Calu3 (cell line): ENCODE data around the gene GRAMD1B. TPM values are rescaled to one million over a fixed set of nuclear protein-coding genes. Genes with fewer than 3 reads are reported as not detected.

Experiments
- BruUV-seq: library from RNA; stranded (reverse); fragments of 400-500 nt; replicated peaks from 2 replicates; lab custom pipeline; 2021; lab: Mats Ljungman, UMichigan
- CTCF ChIA-PET: fragments of 300-600 bp; sonication (Branson Sonifier 250); formaldehyde crosslinking; loops from one replicate; lab custom pipeline; 2022; ENCODE audit warnings: antibody characterized with exemption; lab: Charles Lee
- DNase-seq: peaks from one replicate; pipeline ENCODE4 v3.0.0; 2022
- H3K27ac Mint-ChIP-seq: one replicate; pipeline ENCODE4 v1.8.0; 2022; ENCODE audit warnings: mixed read lengths; ENCODE audit not compliant: unreplicated experiment
- H3K27me3 Mint-ChIP-seq: one replicate; pipeline ENCODE4 v1.8.0; 2022; ENCODE audit warnings: mixed read lengths; ENCODE audit not compliant: unreplicated experiment
- H3K36me3 Mint-ChIP-seq: one replicate; pipeline ENCODE4 v1.8.0; 2022; ENCODE audit warnings: mild to moderate bottlenecking, moderate library complexity, mixed read lengths; ENCODE audit not compliant: insufficient read depth, unreplicated experiment
- H3K4me1 Mint-ChIP-seq: one replicate; pipeline ENCODE4 v1.8.0; 2022; ENCODE audit warnings: mild to moderate bottlenecking, low read depth, mixed read lengths; ENCODE audit not compliant: unreplicated experiment
- H3K4me3 Mint-ChIP-seq: one replicate; pipeline ENCODE4 v1.8.0; 2022; ENCODE audit warnings: mild to moderate bottlenecking, low read depth, moderate library complexity, mixed read lengths; ENCODE audit not compliant: unreplicated experiment
- H3K9me3 Mint-ChIP-seq: one replicate; pipeline ENCODE4 v1.8.0; 2022; ENCODE audit warnings: low read depth, mixed read lengths; ENCODE audit not compliant: unreplicated experiment
- intact Hi-C: fragments of 100-400 bp; cut with micrococcal nuclease; formaldehyde crosslinking; loops from one replicate; pipeline ENCODE4 v1.10.0; 2022; ENCODE audit not compliant: unreplicated experiment
- total RNA-seq: library from RNA; stranded (reverse); gene quantifications from 2 replicates; pipeline ENCODE4 v1.2.3, GENCODE V29; 2022
- TF ChIP-seq, protein P1 (sequence below): fragments of 200-600 bp; IDR thresholded peaks from one replicate; pipeline ENCODE4 v1.8.0; 2022; ENCODE audit warnings: antibody characterized with exemption; ENCODE audit not compliant: unreplicated experiment

The GRAMD1B gene
- total RNA-seq, 1 experiment from 2014 or later, result 5.9 TPM

DNA sequence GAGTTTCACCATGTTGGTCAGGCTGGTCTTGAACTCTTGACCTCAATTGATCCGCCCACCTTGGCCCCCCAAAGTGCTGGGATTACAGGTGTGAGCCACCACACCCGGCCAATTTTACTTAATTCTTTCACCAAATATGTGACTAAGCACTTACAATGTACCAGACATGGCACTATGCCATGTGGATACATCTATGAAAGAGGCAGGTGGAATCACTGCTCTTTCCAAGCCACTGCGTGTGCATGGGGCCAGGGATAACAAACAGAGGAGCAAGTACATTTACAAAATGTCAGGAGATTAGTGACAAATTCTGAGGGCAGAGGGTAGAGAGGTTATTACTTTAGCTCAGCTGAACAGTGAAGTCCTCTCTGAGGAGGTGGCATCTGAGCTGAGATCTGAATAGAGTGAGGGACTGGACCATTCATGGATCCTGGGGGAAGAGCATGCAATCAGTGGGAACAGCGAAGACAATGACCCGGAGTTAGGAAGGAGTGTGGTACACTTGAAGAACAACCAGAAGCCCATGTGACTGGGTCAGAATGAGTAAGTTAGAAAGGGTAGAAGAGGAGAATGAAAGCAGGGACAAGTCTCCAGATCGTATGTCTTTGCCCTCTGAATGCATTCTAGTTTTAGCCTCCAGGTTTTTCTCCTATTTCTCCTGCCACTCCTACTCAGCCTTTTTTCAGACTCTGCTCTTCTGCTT, 38.3 kb upstream of the GRAMD1B start:
- intact Hi-C loops, result no loop called here
- H3K27ac Mint-ChIP-seq, result no peak overlapping the region
- CTCF ChIA-PET, result no interaction called here

DNA sequence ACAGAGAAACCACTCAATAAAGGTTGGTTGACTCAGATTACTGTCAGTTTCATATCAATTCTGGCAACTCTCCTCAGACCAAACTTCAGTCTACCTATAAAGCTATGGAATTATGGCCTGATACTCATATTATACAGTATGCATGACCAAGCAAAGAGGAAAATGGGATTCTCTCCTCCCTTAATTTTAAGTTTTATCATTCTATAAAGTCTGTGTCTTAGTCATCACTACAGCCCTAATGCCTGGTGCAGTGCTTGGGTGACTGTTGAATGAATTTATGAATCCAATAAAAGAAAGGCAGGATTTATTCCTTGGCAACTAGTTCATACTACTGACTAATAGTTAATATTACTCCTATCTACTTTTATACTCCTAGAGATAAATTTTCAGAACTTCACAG, 37.6 kb upstream of the GRAMD1B start:
- intact Hi-C loops, result no loop called here
- H3K27ac Mint-ChIP-seq, result no peak overlapping the region
- TF ChIP-seq, protein P1, sequence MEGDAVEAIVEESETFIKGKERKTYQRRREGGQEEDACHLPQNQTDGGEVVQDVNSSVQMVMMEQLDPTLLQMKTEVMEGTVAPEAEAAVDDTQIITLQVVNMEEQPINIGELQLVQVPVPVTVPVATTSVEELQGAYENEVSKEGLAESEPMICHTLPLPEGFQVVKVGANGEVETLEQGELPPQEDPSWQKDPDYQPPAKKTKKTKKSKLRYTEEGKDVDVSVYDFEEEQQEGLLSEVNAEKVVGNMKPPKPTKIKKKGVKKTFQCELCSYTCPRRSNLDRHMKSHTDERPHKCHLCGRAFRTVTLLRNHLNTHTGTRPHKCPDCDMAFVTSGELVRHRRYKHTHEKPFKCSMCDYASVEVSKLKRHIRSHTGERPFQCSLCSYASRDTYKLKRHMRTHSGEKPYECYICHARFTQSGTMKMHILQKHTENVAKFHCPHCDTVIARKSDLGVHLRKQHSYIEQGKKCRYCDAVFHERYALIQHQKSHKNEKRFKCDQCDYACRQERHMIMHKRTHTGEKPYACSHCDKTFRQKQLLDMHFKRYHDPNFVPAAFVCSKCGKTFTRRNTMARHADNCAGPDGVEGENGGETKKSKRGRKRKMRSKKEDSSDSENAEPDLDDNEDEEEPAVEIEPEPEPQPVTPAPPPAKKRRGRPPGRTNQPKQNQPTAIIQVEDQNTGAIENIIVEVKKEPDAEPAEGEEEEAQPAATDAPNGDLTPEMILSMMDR, result no peak
- no peaks in the 10 kb centered on the region for H3K36me3 Mint-ChIP-seq
- no peaks in the 10 kb centered on the region for H3K4me1 Mint-ChIP-seq
- no peak overlapping the region for H3K4me3 Mint-ChIP-seq
- H3K9me3 Mint-ChIP-seq, result no peaks in the 10 kb centered on the region
- CTCF ChIA-PET, result no interaction called here
- BruUV-seq, result no TSS peak
- no peak for DNase-seq
- peaks cover 42% of the 10 kb centered on the region for H3K27me3 Mint-ChIP-seq

More for the DNA sequence above, 38.3 kb upstream of the GRAMD1B start:
- peaks cover 42% of the 10 kb centered on the region for H3K27me3 Mint-ChIP-seq
- BruUV-seq, result no TSS peak
- H3K4me3 Mint-ChIP-seq, result no peak overlapping the region
- no peaks in the 10 kb centered on the region for H3K9me3 Mint-ChIP-seq
- H3K36me3 Mint-ChIP-seq, result no peaks in the 10 kb centered on the region
- TF ChIP-seq, protein P1, result no peak
- no peaks in the 10 kb centered on the region for H3K4me1 Mint-ChIP-seq
- no peak for DNase-seq

DNA sequence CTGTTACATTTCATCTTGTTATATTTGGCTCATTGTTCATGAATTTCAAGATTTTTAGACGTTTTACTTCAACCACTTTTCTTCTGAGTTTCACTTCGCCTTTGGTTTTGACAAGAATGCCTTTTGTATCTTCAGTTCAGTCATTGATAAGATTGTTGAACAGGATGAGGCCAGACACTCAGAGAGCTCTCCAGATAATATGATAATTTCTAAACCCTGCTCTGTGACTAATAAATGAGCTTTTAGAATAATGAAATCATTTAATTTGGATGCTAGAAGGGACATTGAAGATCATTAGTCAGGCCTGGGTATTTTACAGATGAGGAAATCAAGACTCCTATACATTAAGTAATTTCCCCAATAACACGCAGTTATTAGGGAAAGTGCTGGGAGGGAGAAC, 37.2 kb upstream of the GRAMD1B start:
- H3K27ac Mint-ChIP-seq, result no peak overlapping the region
- intact Hi-C loops, result no loop called here
- H3K27me3 Mint-ChIP-seq, result peaks cover 42% of the 10 kb centered on the region
- CTCF ChIA-PET, result no interaction called here
- no peak for DNase-seq
- no peaks in the 10 kb centered on the region for H3K4me1 Mint-ChIP-seq
- no peak overlapping the region for H3K4me3 Mint-ChIP-seq
- H3K36me3 Mint-ChIP-seq, result no peaks in the 10 kb centered on the region
- H3K9me3 Mint-ChIP-seq, result no peaks in the 10 kb centered on the region
- TF ChIP-seq, protein P1, result no peak
- BruUV-seq, result no TSS peak

DNA sequence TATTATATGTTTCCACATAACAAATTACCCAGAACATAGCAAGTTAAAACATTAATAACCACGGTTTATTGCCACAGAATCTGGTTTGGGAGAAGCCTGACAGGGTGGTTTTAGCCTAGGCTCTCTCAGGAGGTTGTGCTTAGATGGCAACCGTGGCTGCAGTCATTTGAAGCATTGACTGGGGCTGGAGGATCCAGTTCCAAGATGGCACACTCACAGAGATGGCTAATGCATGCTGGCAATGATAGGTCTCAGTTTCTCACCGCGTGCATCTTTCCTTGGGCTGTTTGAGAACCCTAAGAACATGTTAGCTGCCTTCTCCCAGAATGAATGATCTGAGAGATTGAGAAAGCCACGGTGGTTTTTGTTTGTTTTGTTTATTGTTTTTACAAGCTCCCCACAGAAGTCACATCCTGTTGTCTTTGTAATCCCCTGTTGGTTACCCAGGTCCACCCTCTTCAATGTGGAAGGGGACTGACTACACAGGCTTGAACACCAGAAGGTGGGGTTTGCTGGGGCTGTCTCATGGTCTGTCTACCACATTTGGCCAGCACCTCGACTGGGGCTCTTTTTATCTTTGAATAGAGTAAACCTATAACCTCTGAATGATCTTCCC, 36.6 kb upstream of the GRAMD1B start:
- DNase-seq, result no peak
- CTCF ChIA-PET, result no interaction called here
- Mint-ChIP-seq H3K9me3 (no peaks in the 10 kb centered on the region), H3K36me3 (no peaks in the 10 kb centered on the region), H3K4me1 (no peaks in the 10 kb centered on the region), H3K27ac (no peak overlapping the region), H3K27me3 (peaks cover 42% of the 10 kb centered on the region), H3K4me3 (no peak overlapping the region)
- TF ChIP-seq, protein P1, result no peak
- BruUV-seq, result no TSS peak
- intact Hi-C loops, result no loop called here
